SK-N-SH (cell line): ENCODE measurements around the gene SERPINE1. TPM values are rescaled to one million over a fixed set of nuclear protein-coding genes. Genes with fewer than 3 reads are reported as not detected.

Experiments used
- CTCF ChIA-PET: fragments of 300-600, 350-600 bp; formaldehyde crosslinking; extraction: SDS; loops from one replicate; lab custom pipeline; 2021; lab: Yijun Ruan, JAX
- POLR2A ChIA-PET: fragments of 350-600 bp; sonication (Branson Sonifier 250); formaldehyde crosslinking; extraction: SDS; loops from one replicate; lab custom pipeline; 2020; ENCODE audit warnings: antibody characterized with exemption, inconsistent platforms; lab: Yijun Ruan, JAX
- DNase-seq: peaks from one replicate; pipeline ENCODE4 v3.0.0; 2012
- H2AFZ ChIP-seq: fragments of 200-600 bp; sonication (generic); 2 replicates; pipeline ENCODE4 v1.8.1; 2016; ENCODE audit warnings: antibody characterized with exemption, mild to moderate bottlenecking, low read depth
- H3F3A ChIP-seq: fragments of 200-600 bp; sonication (generic); replicated peaks from 2 replicates; pipeline ENCODE3; 2016; ENCODE audit warnings: antibody characterized with exemption, mild to moderate bottlenecking; ENCODE audit not compliant: insufficient read depth
- H3K27ac ChIP-seq, 2 experiments: fragments of 200-500 bp in 1 of 2; fragments of 200-600 bp in 1 of 2; sonication (Bioruptor generic) in 1 of 2; sonication (generic), shearing (Covaris generic) in 1 of 2; 2 replicates each; pipeline versions ENCODE4 v1.5.1 to v1.6.1; 2014 to 2016; ENCODE audit warnings: low read depth in 2 of 2, inconsistent platforms in 1 of 2, low read length in 1 of 2, mild to moderate bottlenecking in 1 of 2, mixed read lengths in 1 of 2
- H3K27me3 ChIP-seq: fragments of 200-600 bp; sonication (generic), shearing (Covaris generic); 2 replicates; pipeline ENCODE4 v1.6.1; 2016; ENCODE audit warnings: mixed run types; ENCODE audit not compliant: insufficient read depth
- H3K36me3 ChIP-seq, 2 experiments: fragments of 200-500 bp in 1 of 2; fragments of 200-600 bp in 1 of 2; sonication (Bioruptor generic) in 1 of 2; sonication (generic) in 1 of 2; replicated peaks in 1 of 2; 2 replicates each; pipeline versions ENCODE3 to v1.5.1; 2014 to 2016; ENCODE audit warnings: low read length in 1 of 2, mild to moderate bottlenecking in 1 of 2; ENCODE audit not compliant: insufficient read depth in 2 of 2, control insufficient read depth in 1 of 2
- H3K4me1 ChIP-seq, 2 experiments: fragments of 200-500 bp in 1 of 2; fragments of 200-600 bp in 1 of 2; sonication (Bioruptor generic) in 1 of 2; sonication (generic), shearing (Covaris generic) in 1 of 2; 2 replicates each; pipeline versions ENCODE4 v1.5.1 to v1.6.1; 2014 to 2016; ENCODE audit warnings: low read depth in 1 of 2, low read length in 1 of 2, mixed run types in 1 of 2; ENCODE audit not compliant: insufficient read depth in 2 of 2, control insufficient read depth in 1 of 2
- H3K4me2 ChIP-seq: fragments of 200-600 bp; sonication (generic), shearing (Covaris generic); 2 replicates; pipeline ENCODE4 v1.6.1; 2017; ENCODE audit warnings: mixed run types
- H3K4me3 ChIP-seq, 2 experiments: fragments of 200-500 bp in 1 of 2; fragments of 200-600 bp in 1 of 2; sonication (Bioruptor generic) in 1 of 2; sonication (generic), shearing (Covaris generic) in 1 of 2; 2 replicates each; pipeline versions ENCODE4 v1.5.1 to v1.8.1; 2014 to 2016; ENCODE audit warnings: low read depth in 2 of 2, inconsistent platforms in 1 of 2, low read length in 1 of 2, mild to moderate bottlenecking in 1 of 2, mixed read lengths in 1 of 2, moderate library complexity in 1 of 2
- H3K79me2 ChIP-seq: fragments of 200-600 bp; sonication (generic); 2 replicates; pipeline ENCODE4 v1.8.1; 2017; ENCODE audit warnings: mild to moderate bottlenecking; ENCODE audit not compliant: insufficient read depth
- H3K9ac ChIP-seq: fragments of 200-600 bp; sonication (generic); 2 replicates; pipeline ENCODE4 v1.6.1; 2017; ENCODE audit warnings: mixed run types
- H3K9me2 ChIP-seq: fragments of 200-600 bp; sonication (generic); 2 replicates; pipeline ENCODE4 v1.6.1; 2017; ENCODE audit warnings: mixed run types
- H3K9me3 ChIP-seq: fragments of 200-600 bp; sonication (generic); 2 replicates; pipeline ENCODE4 v1.6.1; 2017; ENCODE audit warnings: mixed run types, mild to moderate bottlenecking, moderate library complexity
- H4K20me1 ChIP-seq: fragments of 200-600 bp; sonication (generic); 2 replicates; pipeline ENCODE4 v1.6.1; 2017; ENCODE audit warnings: mild to moderate bottlenecking, mixed run types; ENCODE audit not compliant: insufficient read depth
- FOXM1 ChIP-seq: IDR thresholded peaks from 2 replicates; pipeline ENCODE4 v1.4.0; 2012; ENCODE audit warnings: low read depth, mild to moderate bottlenecking
- GABPA ChIP-seq: IDR thresholded peaks from 2 replicates; pipeline ENCODE4 v1.4.0; 2012; ENCODE audit warnings: low read depth, mild to moderate bottlenecking
- MXI1 ChIP-seq: IDR thresholded peaks from 2 replicates; pipeline ENCODE4 v1.6.1; 2012; ENCODE audit warnings: mild to moderate bottlenecking, low read depth, low read length, improper control_type of control experiment
- POLR2AphosphoS5 ChIP-seq: IDR thresholded peaks from 2 replicates; pipeline ENCODE4 v1.6.1; 2012; ENCODE audit warnings: low read depth, low read length
- RAD21 ChIP-seq: IDR thresholded peaks from 2 replicates; pipeline ENCODE4 v1.6.1; 2012; ENCODE audit warnings: mild to moderate bottlenecking, low read length
- RXRA ChIP-seq: IDR thresholded peaks from 2 replicates; pipeline ENCODE4 v1.4.0; 2012; ENCODE audit warnings: low read depth, mild to moderate bottlenecking, borderline replicate concordance
- SMC3 ChIP-seq: IDR thresholded peaks from 2 replicates; pipeline ENCODE4 v1.6.1; 2012; ENCODE audit warnings: low read depth, low read length, improper control_type of control experiment
- WGBS: methylation state at CpG from one replicate; pipeline ENCODE4 v1.1.6; 2017; ENCODE audit warnings: low lambda C conversion rate; 5-methylcytosine and 5-hydroxymethylcytosine counted together
- polyA plus RNA-seq, 3 experiments: library from polyadenylated mRNA; depleted of rRNA; stranded (reverse); fragments of >200 nt; gene quantifications; 2 replicates each; pipeline ENCODE4 v1.2.3, GENCODE V29; 2012
- TF ChIP-seq, protein P1 (sequence below): IDR thresholded peaks from 2 replicates; pipeline ENCODE4 v1.4.0; 2012; ENCODE audit warnings: low read depth, borderline replicate concordance
- TF ChIP-seq, protein P2 (sequence below): IDR thresholded peaks from 2 replicates; pipeline ENCODE4; 2012
- TF ChIP-seq, protein P3 (sequence below): fragments of 200-600 bp; sonication (generic); IDR thresholded peaks from 2 replicates; pipeline ENCODE4 v1.6.1; 2017; ENCODE audit warnings: antibody characterized with exemption, mild to moderate bottlenecking, moderate library complexity

SERPINE1 gene
- polyA plus RNA-seq, 1 of the 3 experiments (the other 2 are of a cell fraction), result 4,174 TPM

DNA sequence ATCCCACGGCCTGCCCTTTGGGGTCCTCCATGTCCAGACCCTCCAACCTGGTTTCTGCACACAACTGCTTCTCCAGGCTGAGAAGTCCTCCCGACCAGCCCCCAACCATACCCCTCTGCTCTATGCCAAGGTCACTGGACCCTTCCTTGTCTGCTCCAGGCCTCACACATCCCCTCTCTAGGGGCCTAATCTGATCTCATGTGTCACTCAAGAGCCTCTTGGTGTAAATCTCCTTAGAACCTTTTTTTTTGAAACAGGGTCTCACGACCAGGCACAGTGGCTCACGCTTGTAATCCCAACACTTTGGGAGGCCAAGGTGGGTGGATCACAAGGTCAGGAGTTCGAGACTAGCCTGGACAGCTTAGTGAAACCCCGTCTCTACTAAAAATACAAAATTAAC is 17.5 kb upstream of the SERPINE1 start:
- Histone ChIP-seq H3K79me2 (peaks cover 27% of the 10 kb centered on the region; the same call in 1 of the 2 replicates), H2AFZ (no peak overlapping the region), H3K4me1 (peaks cover 6 to 26% of the 10 kb centered on the region in 2 experiments; a peak in 3 of 4 replicates), H3F3A (peaks cover 10% of the 10 kb centered on the region)
- TF ChIP-seq GABPA (no peak), POLR2AphosphoS5 (no peak), SMC3 (no peak), RXRA (no peak), RAD21 (no peak), MXI1 (no peak)
- TF ChIP-seq, protein P1, sequence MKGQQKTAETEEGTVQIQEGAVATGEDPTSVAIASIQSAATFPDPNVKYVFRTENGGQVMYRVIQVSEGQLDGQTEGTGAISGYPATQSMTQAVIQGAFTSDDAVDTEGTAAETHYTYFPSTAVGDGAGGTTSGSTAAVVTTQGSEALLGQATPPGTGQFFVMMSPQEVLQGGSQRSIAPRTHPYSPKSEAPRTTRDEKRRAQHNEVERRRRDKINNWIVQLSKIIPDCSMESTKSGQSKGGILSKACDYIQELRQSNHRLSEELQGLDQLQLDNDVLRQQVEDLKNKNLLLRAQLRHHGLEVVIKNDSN, result no peak
- TF ChIP-seq, all 33 proteins: peak for 0
- no peak for DNase-seq
- ChIA-PET CTCF (interaction anchor here (0.7 to 8.0 kb wide), 9 partner anchors 14 to 173 kb away, joined by 3 to 43 read pairs (median 4); partner anchors contain the start of gene SERPINE1), POLR2A (no interaction called here)
- H4K20me1 ChIP-seq, result no peaks in the 10 kb centered on the region
- 0 out of 2 replicates have a peak overlapping the region, but pooled peaks have one; percentile 24 for H3K4me2 ChIP-seq
- H3K36me3 ChIP-seq, result no peaks in the 10 kb centered on the region
- H3K9ac ChIP-seq, result peak overlapping the region; percentile 19; the same call in 1 of the 2 replicates
- H3K27me3 ChIP-seq, result no peaks in the 10 kb centered on the region
- no peak overlapping the region for H3K4me3 ChIP-seq
- peak overlapping the region in 1 of 2 experiments; percentile 47; a peak in 2 of 4 replicates for H3K27ac ChIP-seq
- 89% methylated on average over 6 of the region's 6 CpGs for WGBS
- H3K9me2 ChIP-seq, result no peaks in the 10 kb centered on the region
- no peaks in the 10 kb centered on the region for H3K9me3 ChIP-seq

DNA sequence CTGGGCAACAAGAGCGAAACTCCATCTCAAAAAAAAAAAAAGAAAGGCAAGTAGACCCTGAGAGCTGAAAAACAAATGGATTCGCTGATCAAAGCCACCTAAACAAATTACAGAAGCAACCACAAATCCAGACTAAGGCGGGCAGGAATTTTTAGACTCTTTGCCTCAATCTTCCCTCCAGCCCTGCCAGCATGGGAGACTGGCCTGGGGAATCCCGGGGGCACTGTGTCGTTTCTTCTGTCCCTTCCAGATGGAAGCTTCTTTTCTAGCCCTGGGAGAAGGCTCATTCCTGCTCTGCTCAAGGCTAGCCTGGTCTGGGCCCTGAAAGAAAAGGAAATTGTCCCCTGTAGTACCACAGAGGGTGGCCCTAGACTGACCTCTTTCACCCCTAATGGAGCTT is 15.6 kb upstream of the SERPINE1 start:
- no peaks in the 10 kb centered on the region for H3K9me2 ChIP-seq
- no peaks in the 10 kb centered on the region for H3K27me3 ChIP-seq
- H4K20me1 ChIP-seq, result no peaks in the 10 kb centered on the region
- H3K79me2 ChIP-seq, result peaks cover 19% of the 10 kb centered on the region; the same call in 1 of the 2 replicates
- no peaks in the 10 kb centered on the region for H3K36me3 ChIP-seq
- DNase-seq, result no peak
- H3F3A ChIP-seq, result peaks cover 20% of the 10 kb centered on the region
- TF ChIP-seq, protein P2, sequence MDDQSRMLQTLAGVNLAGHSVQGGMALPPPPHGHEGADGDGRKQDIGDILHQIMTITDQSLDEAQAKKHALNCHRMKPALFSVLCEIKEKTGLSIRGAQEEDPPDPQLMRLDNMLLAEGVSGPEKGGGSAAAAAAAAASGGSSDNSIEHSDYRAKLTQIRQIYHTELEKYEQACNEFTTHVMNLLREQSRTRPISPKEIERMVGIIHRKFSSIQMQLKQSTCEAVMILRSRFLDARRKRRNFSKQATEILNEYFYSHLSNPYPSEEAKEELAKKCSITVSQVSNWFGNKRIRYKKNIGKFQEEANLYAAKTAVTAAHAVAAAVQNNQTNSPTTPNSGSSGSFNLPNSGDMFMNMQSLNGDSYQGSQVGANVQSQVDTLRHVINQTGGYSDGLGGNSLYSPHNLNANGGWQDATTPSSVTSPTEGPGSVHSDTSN, result no peak
- TF ChIP-seq RAD21 (no peak), FOXM1 (no peak), RXRA (no peak)
- TF ChIP-seq, protein P3, sequence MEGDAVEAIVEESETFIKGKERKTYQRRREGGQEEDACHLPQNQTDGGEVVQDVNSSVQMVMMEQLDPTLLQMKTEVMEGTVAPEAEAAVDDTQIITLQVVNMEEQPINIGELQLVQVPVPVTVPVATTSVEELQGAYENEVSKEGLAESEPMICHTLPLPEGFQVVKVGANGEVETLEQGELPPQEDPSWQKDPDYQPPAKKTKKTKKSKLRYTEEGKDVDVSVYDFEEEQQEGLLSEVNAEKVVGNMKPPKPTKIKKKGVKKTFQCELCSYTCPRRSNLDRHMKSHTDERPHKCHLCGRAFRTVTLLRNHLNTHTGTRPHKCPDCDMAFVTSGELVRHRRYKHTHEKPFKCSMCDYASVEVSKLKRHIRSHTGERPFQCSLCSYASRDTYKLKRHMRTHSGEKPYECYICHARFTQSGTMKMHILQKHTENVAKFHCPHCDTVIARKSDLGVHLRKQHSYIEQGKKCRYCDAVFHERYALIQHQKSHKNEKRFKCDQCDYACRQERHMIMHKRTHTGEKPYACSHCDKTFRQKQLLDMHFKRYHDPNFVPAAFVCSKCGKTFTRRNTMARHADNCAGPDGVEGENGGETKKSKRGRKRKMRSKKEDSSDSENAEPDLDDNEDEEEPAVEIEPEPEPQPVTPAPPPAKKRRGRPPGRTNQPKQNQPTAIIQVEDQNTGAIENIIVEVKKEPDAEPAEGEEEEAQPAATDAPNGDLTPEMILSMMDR, result no peak
- H3K9ac ChIP-seq, result no peak overlapping the region
- WGBS, result 90% methylated on average over 5 of the region's 5 CpGs
- no peak overlapping the region for H2AFZ ChIP-seq
- H3K9me3 ChIP-seq, result no peaks in the 10 kb centered on the region
- peak overlapping the region in 1 of 2 experiments; percentile 28; a peak in 1 of 4 replicates for H3K27ac ChIP-seq
- no peak overlapping the region for H3K4me3 ChIP-seq
- peaks cover 6 to 25% of the 10 kb centered on the region in 2 experiments; a peak in 3 of 4 replicates for H3K4me1 ChIP-seq
- POLR2A ChIA-PET, result no interaction called here
- no peak overlapping the region for H3K4me2 ChIP-seq
- CTCF ChIA-PET, result interaction anchor here (0.7 to 2.4 kb wide), 7 partner anchors 15 to 52 kb away, joined by 3 to 10 read pairs (median 5); partner anchors contain the start of gene SERPINE1
